ENCODE results near the gene CSNK2A2.
A peak's percentile ranks its signal among the peaks of the same experiment; 100 is the strongest.

CSNK2A2 gene

GRCh38 chr16:58198022-58198683, at the start of gene CSNK2A2:
CSNK2A2 (minus strand) TSS chr16:58198106; CDS start chr16:58197736, 370 bp downstream.
- FAIRE-seq (peak; percentile 84), DNase-seq (ENCODE audit: insufficient read length, low spot score) (peak; percentile 89)

- peak; percentile 26 for FAIRE-seq
- no peak for DNase-seq (ENCODE audit: insufficient read length, low spot score)
Measured at GRCh38 chr16:58243528-58244004, 45.7 kb upstream of the CSNK2A2 start.

DNA sequence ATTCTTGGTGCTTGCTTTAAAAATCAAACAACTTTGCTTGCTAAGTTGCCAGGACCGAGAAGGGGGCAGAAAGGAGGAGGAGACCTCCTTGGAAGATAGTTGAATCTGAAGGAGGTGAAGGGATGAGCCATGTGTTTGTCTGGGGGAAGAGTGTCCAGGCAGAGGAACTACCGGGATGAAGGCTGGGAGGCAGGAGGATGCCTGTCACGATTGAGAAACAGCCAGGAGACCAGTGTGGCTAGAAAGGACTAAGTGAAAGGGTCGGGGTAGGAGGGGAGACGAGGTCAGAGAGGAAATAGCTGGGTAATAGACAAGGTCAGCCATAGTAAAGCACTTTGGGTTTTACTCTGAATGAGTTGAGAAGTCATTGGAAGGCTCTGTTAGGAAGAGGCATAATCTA, 38.9 kb upstream of the CSNK2A2 start:
- DNase-seq (ENCODE audit: insufficient read length, low spot score) (no peak), FAIRE-seq (peak; percentile 51)

DNA sequence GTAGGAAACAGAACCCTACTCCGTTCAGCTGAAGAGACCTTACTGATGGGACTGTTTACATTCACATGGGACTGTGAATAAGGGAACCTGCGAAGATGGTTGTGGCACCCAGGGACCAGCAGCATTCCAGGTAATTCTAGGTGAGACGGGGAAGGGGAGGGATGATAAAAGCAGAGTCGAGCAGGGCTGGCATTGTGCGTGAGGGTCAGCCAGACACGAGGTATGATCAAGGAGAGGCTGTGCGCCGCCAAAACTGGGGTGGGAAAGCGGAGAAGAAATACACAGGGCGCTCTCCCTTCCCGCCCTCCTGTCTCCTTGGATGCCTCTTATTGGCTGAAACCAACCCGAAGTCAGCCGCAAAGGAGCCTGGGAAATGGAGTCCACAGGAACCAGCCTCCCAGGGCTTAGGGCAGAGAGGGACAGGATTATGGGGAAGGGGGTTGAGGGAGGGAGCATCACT, 38.4 kb upstream of the CSNK2A2 start:
- FAIRE-seq = peak; percentile 75

DNA sequence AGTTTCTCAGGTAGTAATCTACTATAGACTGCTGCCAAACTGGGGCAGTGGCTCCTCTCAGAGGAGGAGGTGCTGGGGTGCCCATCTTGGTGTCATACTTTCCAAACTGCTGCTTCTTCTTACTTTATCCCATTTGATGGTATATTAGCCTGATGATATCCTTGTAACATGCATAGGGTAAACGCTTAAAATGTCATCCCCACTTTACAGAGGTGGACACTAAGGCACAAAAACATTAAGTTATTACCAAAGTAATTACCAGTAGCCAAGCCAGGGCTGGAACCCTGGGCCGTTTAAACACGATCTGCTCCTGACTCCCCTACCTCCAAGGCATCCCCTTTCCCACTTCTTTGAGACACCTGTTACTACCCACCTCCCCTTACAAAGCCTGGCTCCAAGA, 37.8 kb upstream of the CSNK2A2 start:
- FAIRE-seq (no peak), DNase-seq (ENCODE audit: insufficient read length, low spot score) (no peak)

More for the DNA sequence above, 38.4 kb upstream of the CSNK2A2 start:
- DNase-seq (ENCODE audit: insufficient read length, low spot score) = peak; percentile 90

DNA sequence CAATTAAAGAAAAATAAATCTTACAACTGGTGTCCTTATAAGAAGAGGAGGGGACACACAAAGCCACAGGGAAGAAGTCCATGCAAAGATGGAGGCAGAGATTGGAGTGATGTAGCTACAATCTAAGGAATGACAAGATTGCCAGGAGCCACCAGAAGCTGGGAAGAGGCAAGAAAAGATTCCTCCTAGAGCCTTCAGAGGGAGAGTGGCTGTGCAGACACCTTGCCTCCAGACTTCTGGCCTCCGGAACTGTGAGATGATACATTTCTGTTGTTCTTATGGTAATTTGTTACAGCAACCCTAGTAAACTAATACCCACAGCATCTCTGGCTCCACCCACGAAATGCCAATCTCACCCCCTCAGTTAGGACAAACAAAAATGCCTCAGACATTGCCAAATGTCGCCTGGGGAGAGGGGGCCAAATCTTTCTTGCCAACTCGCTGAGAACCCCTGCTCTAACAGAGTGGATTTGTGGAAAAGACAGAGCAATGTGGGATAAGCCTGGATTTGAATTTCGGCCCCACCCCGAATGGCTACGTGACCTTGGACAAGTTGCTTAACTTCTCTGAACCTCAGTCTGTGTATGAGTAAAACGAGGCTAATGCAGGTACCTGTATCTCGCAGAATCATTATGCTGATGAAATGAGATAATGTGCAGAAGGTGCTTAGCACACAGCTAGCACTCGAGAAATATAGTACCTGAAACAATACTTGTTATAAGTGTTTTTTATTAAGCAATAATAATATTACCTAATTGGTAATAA, 37.1 kb upstream of the CSNK2A2 start:
- no peak for DNase-seq (ENCODE audit: insufficient read length, low spot score)
- no peak for FAIRE-seq

DNA sequence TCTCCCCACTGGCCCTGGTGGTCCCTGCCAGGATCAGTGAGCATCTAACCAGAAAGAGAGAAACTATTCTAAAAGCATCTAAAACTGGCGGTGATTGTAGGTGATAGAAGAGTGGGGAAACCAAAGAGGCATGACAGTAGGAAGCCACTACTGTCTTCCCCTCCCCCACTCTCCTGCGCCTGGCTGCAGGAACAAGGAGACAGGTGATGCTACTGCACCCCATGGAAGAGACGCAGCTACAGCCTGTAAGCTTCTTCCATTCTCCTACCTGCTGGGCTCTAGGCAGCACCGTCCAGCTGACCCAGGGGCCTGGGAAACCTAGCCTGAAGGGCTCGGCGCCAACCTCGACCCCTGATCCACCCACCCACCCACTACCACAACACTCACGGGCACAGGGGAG, 32.4 kb upstream of the CSNK2A2 start:
- DNase-seq (ENCODE audit: insufficient read length, low spot score) (no peak), FAIRE-seq (no peak)

- FAIRE-seq (no peak), DNase-seq (ENCODE audit: insufficient read length, low spot score) (no peak)
Measured at GRCh38 chr16:58226790-58227189, 28.9 kb upstream of the CSNK2A2 start.

DNA sequence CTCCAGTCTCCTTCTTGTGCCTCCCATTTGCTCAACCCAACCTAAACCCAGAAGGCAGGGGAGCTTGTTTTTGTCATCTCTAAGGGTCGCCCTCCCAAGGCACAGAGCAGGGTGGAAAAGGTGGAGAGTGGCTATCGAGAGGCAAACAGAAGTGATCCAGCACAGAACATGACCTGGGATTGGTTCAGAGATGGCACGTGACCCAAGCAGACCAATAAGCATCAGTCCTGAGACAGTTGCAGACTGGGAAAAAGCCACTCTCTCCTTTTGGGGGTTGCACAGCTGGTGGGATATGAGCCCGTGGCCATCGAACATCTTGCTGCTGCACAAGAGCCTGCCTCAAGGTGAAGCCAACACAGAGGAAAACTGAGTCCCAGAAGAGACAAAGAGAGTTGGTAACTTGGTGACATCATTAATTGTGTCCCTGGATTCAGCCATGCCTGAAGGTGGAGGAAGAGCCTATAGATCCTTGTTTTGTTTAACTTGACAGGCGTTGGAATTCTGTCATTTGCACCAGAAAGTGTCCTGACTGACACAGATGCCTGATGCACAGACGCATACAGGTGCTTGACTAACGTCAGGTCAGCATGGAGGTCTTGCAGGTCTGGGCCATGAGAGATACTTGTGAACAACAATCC, 28.2 kb upstream of the CSNK2A2 start:
- FAIRE-seq = peak; percentile 60
- DNase-seq (ENCODE audit: insufficient read length, low spot score) = no peak

DNA sequence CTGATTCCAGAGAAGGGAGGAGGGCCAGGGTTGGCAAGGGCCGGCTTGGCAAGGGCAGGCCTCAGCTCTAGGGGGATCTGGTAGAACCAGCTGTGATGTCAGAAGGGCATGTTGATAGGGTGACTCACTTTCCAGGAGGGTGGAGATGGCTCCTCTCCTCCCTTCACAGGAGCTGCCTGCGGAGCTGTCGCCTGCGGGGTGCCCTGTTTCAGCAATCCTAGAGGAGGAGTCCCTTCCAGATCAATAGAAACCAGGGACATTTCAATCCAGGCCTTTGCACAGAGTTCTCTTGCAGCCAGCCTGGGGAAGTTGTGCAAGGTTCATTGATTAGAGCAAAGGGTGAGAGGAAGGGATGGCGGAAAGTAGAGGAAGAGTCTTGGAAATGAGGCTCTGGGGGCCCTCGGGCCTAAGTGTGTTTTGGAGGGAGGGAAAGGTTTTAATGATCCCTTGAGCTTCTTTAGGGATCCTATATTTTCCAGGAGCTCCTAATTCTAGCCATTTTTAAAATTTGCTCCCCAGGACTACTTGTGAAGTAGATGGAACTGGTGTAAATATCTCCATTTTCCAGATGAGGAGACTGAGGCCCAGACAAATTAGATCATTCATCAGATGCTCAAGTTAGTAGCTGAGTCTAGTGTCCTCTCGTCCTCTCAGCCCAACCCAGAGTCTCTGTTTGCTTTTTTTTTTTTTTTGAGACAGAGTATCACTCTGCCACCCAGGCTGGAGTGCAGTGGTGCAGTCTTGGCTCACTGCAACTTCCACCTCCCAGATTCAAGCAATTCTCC, 24.8 kb upstream of the CSNK2A2 start:
- peak; percentile 61 for DNase-seq (ENCODE audit: insufficient read length, low spot score)
- FAIRE-seq = peak; percentile 82

DNA sequence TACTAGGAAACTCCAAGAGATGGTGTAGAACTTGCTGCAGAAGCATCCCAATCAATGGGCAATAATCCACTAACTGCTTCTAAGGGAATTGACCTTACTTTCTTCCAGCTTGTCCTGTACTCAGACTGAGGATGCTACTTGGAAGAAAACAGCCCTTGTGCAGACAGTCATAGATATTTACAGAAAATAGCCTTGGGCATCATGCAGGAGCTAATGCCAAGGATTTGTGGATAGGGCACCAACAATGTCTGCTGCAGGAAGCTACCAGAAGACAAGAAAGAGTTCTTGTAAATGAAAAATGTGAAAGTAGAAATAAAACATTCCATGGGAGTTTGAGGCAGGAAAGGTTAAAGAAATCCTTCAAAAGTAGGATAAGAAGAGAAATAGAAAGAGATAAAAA, 21.5 kb upstream of the CSNK2A2 start:
- DNase-seq (ENCODE audit: insufficient read length, low spot score) (no peak), FAIRE-seq (no peak)

DNA sequence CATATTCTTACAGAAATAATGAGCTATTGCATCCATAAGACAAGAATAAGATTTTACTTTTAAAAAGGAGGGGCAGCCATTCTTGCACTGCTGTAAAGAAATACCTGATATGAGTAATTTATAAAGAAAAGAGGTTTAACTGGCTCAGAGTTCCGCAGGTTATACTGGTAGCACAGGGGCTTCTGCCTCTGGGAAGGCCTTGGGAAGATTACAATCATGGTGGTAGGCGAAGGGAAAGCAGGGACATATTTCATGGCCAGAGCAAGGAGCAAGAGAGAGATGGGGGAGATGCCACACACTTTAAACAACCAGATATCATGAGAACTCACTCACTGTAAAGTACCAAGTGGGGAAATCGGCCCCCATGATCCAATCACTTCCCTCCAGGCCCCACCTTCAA, 20.9 kb upstream of the CSNK2A2 start:
- no peak for DNase-seq (ENCODE audit: insufficient read length, low spot score)
- FAIRE-seq = no peak

GRCh38 chr16:58217311-58217925, 19.5 kb upstream of the CSNK2A2 start:
- no peak for DNase-seq (ENCODE audit: insufficient read length, low spot score)
- FAIRE-seq = no peak

DNA sequence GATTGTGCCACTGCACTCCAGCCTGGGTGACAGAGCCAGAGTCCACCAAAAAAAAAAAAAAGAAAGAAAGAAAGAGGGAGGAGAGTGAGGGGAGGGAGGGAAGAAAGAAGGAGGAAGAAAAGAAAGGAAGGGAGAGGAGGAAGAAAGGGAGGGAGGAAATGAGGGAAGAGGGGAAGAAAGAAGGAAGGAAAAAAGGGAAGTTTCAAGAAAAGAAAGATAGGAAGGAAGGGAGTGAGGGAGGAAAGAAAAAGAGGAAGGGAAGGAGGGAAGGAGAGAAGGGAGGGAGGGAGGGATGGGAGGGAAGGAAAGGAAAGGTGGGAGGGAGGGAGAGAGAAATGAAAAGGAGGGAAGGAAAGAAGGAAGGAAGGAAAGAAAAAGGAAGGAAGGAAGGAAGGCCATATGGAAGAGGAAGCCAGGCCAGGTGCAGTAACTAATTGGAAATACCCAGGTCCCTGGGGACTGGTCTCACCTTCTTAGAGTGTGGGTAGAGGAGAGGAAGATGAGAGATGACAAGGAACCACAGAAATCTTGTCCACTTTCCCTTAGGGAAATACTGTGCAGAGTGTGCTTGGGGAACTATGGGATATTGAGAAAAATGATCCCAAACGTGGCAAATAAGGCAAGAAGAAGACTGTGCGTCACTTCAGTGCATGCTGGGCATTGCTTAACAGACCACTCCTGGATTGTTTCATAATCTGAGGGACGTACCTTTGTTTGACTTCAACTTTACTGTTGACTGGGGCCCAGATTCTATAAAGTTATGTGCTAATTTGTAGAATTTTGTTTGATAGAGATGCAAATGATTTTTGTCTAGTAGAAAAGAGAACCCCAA, 15.1 kb upstream of the CSNK2A2 start:
- FAIRE-seq (no peak), DNase-seq (ENCODE audit: insufficient read length, low spot score) (no peak)

DNA sequence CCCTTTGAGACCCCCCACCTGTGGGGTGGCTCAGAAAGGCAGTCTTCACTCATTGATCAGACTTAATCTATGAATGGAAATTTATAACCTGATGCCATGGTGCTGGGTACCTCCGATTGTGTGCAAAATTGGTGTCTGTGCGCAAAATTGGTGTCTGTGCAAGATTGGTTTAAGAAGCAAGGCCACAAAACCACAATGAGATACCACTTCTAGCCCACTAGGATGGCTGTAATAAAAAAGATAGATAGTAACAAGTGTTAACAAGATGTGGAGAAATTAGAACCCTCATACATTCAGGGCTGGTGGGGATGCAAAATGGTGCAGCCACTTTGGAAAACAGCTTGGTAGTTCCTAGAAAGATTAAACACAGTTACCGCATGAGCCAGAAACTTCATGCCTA, 13.9 kb upstream of the CSNK2A2 start:
- no peak for FAIRE-seq
- no peak for DNase-seq (ENCODE audit: insufficient read length, low spot score)

- no peak for FAIRE-seq
- no peak for DNase-seq (ENCODE audit: insufficient read length, low spot score)
Measured at GRCh38 chr16:58211245-58211644, 13.3 kb upstream of the CSNK2A2 start.

DNA sequence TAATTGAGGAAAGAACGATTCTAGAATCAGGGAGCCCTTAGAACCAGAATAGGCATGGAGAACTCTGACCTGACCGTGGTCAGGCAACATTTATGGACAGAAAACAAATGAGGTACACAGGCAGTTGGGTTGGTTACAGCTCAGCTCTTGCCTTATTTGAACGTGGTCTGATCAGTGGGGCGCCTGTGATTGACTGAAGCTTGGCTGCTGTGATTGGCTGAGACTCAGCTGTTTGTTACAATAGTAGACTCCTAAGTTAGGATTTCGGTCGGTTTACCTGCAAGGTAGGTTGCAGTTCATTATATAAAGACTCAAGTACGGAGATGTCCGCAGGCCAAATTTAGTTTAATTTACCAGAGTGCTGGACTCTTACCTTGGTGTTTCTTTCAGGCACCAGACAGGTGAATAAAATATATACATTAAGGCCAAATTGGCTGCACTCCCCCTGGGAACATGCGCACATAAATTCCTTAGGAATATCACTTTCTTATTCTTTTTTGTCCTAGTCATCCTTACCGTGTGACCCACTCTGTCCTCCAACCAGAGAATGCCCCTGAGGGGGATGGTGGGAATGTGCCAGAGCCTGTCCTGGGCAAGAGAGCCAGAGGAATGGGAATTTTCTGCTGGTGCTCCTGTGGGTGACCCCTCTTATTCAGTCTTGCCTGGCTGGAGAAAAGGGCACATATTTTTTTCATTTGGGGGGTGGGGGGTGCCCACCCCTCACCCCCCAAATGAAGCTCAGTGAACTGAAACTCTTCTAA, 7.5 kb upstream of the CSNK2A2 start:
- no peak for DNase-seq (ENCODE audit: insufficient read length, low spot score)
- FAIRE-seq = no peak

DNA sequence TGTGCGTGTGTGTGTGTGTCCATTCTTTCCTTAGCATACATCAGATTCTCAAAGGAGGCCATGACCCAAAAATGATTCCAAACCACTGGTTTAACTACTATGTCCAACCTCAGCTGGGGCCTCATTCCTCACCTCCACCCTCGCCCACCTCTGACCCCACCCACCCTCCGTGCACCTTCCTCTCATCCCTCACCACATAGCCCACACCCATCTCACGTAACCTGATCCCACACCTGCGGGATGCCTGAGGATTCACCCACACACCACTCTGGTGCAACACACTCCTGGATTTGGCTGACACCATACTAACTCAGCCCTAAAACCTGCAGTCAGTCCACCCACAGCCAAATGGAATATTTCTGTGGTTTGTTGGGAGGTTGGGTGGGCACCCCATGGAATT, 3.3 kb upstream of the CSNK2A2 start:
- DNase-seq (ENCODE audit: insufficient read length, low spot score) (no peak), FAIRE-seq (peak; percentile 71)

All from HTR-8/SVneo (cell line).